GM12878 (cell line): Measurements from ENCODE around the gene ABCA4. TPM values are rescaled to one million over a fixed set of nuclear protein-coding genes. Genes with fewer than 3 reads are reported as not detected.

ENCODE experiments used
- ATAC-seq: fragments of 200-7000 bp; cut with Tn5 transposase; 3 replicates; pipeline ENCODE4 v1.9.1; 2020; ENCODE audit warnings: mild to moderate bottlenecking, moderate library complexity
- BruUV-seq: library from RNA; stranded (reverse); fragments of 400-500 nt; replicated peaks from 2 replicates; lab custom pipeline; 2021; lab: Mats Ljungman, UMichigan
- CTCF ChIA-PET: fragments of 300-600 bp; sonication (Branson Sonifier 250); formaldehyde crosslinking; extraction: SDS; loops from one replicate; lab custom pipeline; 2021; ENCODE audit warnings: inconsistent platforms; lab: Yijun Ruan, JAX
- POLR2A ChIA-PET: fragments of 350-600 bp; formaldehyde crosslinking; extraction: SDS; loops from one replicate; lab custom pipeline; 2021; ENCODE audit warnings: inconsistent platforms; lab: Charles Lee
- RAD21 ChIA-PET: fragments of 300-600 bp; sonication (Branson Sonifier 250); formaldehyde crosslinking; loops from one replicate; lab custom pipeline; 2023; ENCODE audit warnings: antibody characterized with exemption; ENCODE audit not compliant: unreplicated experiment; lab: Charles Lee
- SMC1A ChIA-PET: fragments of 300-600 bp; sonication (Branson Sonifier 250); formaldehyde crosslinking; loops from one replicate; lab custom pipeline; 2023; ENCODE audit not compliant: unreplicated experiment, uncharacterized antibody; lab: Charles Lee
- DNase-seq: peaks from one replicate; pipeline ENCODE4 v3.0.0-alpha.2; 2011; ENCODE audit warnings: low read depth, low spot score
- FAIRE-seq: peaks from 3 replicates; lab custom pipeline; 2011; peaks lifted over from hg19 to GRCh38; lab: Jason Lieb, UNC
- H2AFZ ChIP-seq: 2 replicates; pipeline ENCODE4 v1.6.0; 2011; ENCODE audit warnings: low read depth, low read length, control low read depth; ENCODE audit not compliant: control insufficient read depth
- H3K27ac ChIP-seq: 2 replicates; pipeline ENCODE4 v1.5.1; 2011; ENCODE audit warnings: control low read depth; ENCODE audit not compliant: control insufficient read depth, insufficient read depth
- H3K27me3 ChIP-seq, 2 experiments: replicated peaks in 1 of 2; 2 replicates each; pipeline versions ENCODE4 v1.6.0 to v1.6.1; 2011; ENCODE audit warnings: low read length in 1 of 2; ENCODE audit not compliant: control insufficient read depth in 2 of 2, insufficient read depth in 2 of 2
- H3K36me3 ChIP-seq, 2 experiments: 2 replicates each; pipeline ENCODE4 v1.5.1; 2011; ENCODE audit warnings: low read length in 1 of 2; ENCODE audit not compliant: control insufficient read depth in 2 of 2, insufficient read depth in 2 of 2
- H3K4me1 ChIP-seq: 2 replicates; pipeline ENCODE4 v1.6.1; 2011; ENCODE audit warnings: mild to moderate bottlenecking, low read length, moderate library complexity, mixed read lengths; ENCODE audit not compliant: control insufficient read depth, insufficient read depth
- H3K4me2 ChIP-seq: 2 replicates; pipeline ENCODE4 v1.6.0; 2011; ENCODE audit warnings: control low read depth; ENCODE audit not compliant: control insufficient read depth, insufficient read depth
- H3K4me3 ChIP-seq: fragments of 200-600 bp; sonication (generic); 2 replicates; pipeline ENCODE4 v1.5.1; 2016
- H3K79me2 ChIP-seq: 2 replicates; pipeline ENCODE4 v1.6.0; 2011; ENCODE audit warnings: low read length; ENCODE audit not compliant: control insufficient read depth, insufficient read depth
- H3K9ac ChIP-seq: 2 replicates; pipeline ENCODE4 v1.8.0; 2011; ENCODE audit warnings: low read length, control low read depth, mixed read lengths; ENCODE audit not compliant: control insufficient read depth, insufficient read depth
- H3K9me3 ChIP-seq: replicated peaks from 3 replicates; pipeline ENCODE4 v1.5.1; 2011; ENCODE audit warnings: mild to moderate bottlenecking, low read length; ENCODE audit not compliant: control insufficient read depth, insufficient read depth
- H4K20me1 ChIP-seq: 2 replicates; pipeline ENCODE4 v1.6.0; 2011; ENCODE audit not compliant: control insufficient read depth, insufficient read depth
- CHD1 ChIP-seq: IDR thresholded peaks from 2 replicates; pipeline ENCODE4 v1.6.1; 2012; ENCODE audit warnings: low read depth, low read length, improper control_type of control experiment
- EED ChIP-seq: sonication (generic); IDR thresholded peaks from 2 replicates; pipeline ENCODE4 v1.6.1; 2016; ENCODE audit warnings: antibody characterized with exemption, low read depth
- IKZF1 ChIP-seq: fragments of 450-650 bp; conservative IDR thresholded peaks from 2 replicates; pipeline ENCODE4 v1.6.1; 2017; ENCODE audit warnings: antibody characterized with exemption, mild to moderate bottlenecking
- IKZF2 ChIP-seq, 2 experiments: fragments of 450-650 bp; IDR thresholded peaks; 2 replicates each; pipeline ENCODE4 v1.6.1; 2017; ENCODE audit warnings: mild to moderate bottlenecking in 2 of 2, moderate library complexity in 2 of 2
- NBN ChIP-seq: fragments of 450-650 bp; IDR thresholded peaks from 2 replicates; pipeline ENCODE4 v1.6.1; 2016
- RCOR1 ChIP-seq: conservative IDR thresholded peaks from 2 replicates; pipeline ENCODE4 v1.6.1; 2012; ENCODE audit warnings: low read depth, low read length, improper control_type of control experiment
- RELA ChIP-seq: fragments of 450-650 bp; IDR thresholded peaks from 2 replicates; pipeline ENCODE4 v1.8.0; 2014; ENCODE audit warnings: borderline replicate concordance; ENCODE audit not compliant: partially characterized antibody
- SPI1 ChIP-seq: IDR thresholded peaks from 2 replicates; pipeline ENCODE4 v1.6.1; 2011; ENCODE audit warnings: low read depth, mild to moderate bottlenecking, low read length, moderate library complexity, borderline replicate concordance; ENCODE audit not compliant: insufficient read depth
- SUZ12 ChIP-seq: fragments of 200-600 bp; sonication (generic); IDR thresholded peaks from one replicate; pipeline ENCODE4 v1.6.1; 2018; ENCODE audit warnings: antibody characterized with exemption, mild to moderate bottlenecking; ENCODE audit not compliant: unreplicated experiment
- TAF1 ChIP-seq: IDR thresholded peaks from 2 replicates; pipeline ENCODE4 v1.6.1; 2011; ENCODE audit warnings: mild to moderate bottlenecking, low read depth, low read length, borderline replicate concordance
- TBL1XR1 ChIP-seq: IDR thresholded peaks from 2 replicates; pipeline ENCODE4 v1.6.1; 2012; ENCODE audit warnings: low read depth, low read length, improper control_type of control experiment
- ZNF622 ChIP-seq: fragments of 450-650 bp; IDR thresholded peaks from 2 replicates; pipeline ENCODE4 v1.6.1; 2017; ENCODE audit warnings: mild to moderate bottlenecking, inconsistent platforms
- ZZZ3 ChIP-seq: IDR thresholded peaks from 2 replicates; pipeline ENCODE4 v1.6.1; 2011; ENCODE audit warnings: low read depth; ENCODE audit not compliant: control insufficient read depth, insufficient read length
- WGBS: methylation state at CpG from one replicate; pipeline ENCODE4 v1.1.6; 2016; ENCODE audit warnings: low lambda C conversion rate; ENCODE audit not compliant: insufficient replicate concordance, insufficient coverage; ENCODE audit errors: missing lambda C conversion rate; 5-methylcytosine and 5-hydroxymethylcytosine counted together
- in situ Hi-C: fragments of 300-500 bp; cut with MboI; formaldehyde crosslinking; loops from 9 replicates; pipeline ENCODE4 v1.14.3; 2018; ENCODE audit warnings: mixed read lengths
- intact Hi-C: fragments of 100-400 bp; cut with micrococcal nuclease; formaldehyde crosslinking; loops from one replicate; pipeline ENCODE4 v1.14.2; 2022; ENCODE audit not compliant: unreplicated experiment
- polyA plus RNA-seq, 11 experiments: library from polyadenylated mRNA; depleted of rRNA in 4 of 11; unstranded in 6 of 11; stranded (reverse) in 5 of 11; fragments of >200 nt; fragmentation: Nextera tagmentation in 4 of 11; fragmentation: Illumina TruSeq in 1 of 11; extraction: Ambion mirVana in 4 of 11; extraction: Trizol in 1 of 11; gene quantifications; 1 replicate in 1 of 11; 2 replicates in 10 of 11; pipeline versions ENCODE4 v1.2.1 to v1.2.3, GENCODE V29; 2011 to 2016; ENCODE audit warnings: inconsistent platforms in 2 of 11, missing spikeins in 2 of 11, low read depth in 1 of 11
- total RNA-seq, 4 experiments: library from RNA; depleted of rRNA in 3 of 4; stranded (reverse); fragments of >200 nt in 3 of 4; fragmentation: Illumina TruSeq in 1 of 4; extraction: Trizol in 1 of 4; gene quantifications; 2 replicates each; pipeline versions ENCODE4 v1.2.1 to v1.2.3, GENCODE V29; 2013 to 2021
- TF ChIP-seq, protein P1 (sequence below): IDR thresholded peaks from 2 replicates; pipeline ENCODE4 v1.6.1; 2012; ENCODE audit warnings: low read depth, low read length, improper control_type of control experiment
- TF ChIP-seq, protein P2 (sequence below): fragments of 450-650 bp; IDR thresholded peaks from 2 replicates; pipeline ENCODE4 v1.6.1; 2018; ENCODE audit warnings: mild to moderate bottlenecking, low read depth, moderate library complexity; ENCODE audit not compliant: partially characterized antibody
- TF ChIP-seq, protein P3 (sequence below): fragments of 450-650 bp; IDR thresholded peaks from 2 replicates; pipeline ENCODE4 v1.6.1; 2017; ENCODE audit warnings: antibody characterized with exemption, mild to moderate bottlenecking, moderate library complexity
- TF ChIP-seq, protein P4 (sequence below): fragments of 450-650 bp; conservative IDR thresholded peaks from 2 replicates; pipeline ENCODE4 v1.6.1; 2017; ENCODE audit warnings: mild to moderate bottlenecking, moderate library complexity

ABCA4 gene
- total and polyA plus RNA-seq, 10 of the 15 experiments (the other 5 are each of a cell fraction or from before 2014, with no cell fraction given): 0.03 to 0.28 (median 0.11) TPM; not detected in 3

DNA sequence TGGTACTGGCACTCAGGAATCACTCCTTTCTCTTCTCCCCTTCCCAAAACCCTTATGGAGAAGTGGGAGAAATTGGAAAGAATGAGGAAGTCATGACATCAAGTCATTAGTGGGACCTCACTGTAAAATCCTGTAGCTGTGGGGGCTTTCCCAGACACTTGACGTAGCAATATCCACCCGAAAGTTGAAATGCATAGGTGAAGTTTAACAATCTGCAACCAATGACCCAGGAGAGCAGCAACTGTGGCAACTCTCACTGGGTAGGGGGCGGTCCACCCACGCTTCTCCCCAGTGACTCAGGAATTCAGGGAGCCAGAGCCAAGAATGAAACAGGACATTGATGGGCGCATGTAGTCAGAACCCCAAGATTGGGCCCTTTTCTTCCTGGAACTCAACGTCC is 27.0 kb downstream of the ABCA4 start:
- H3K4me2 ChIP-seq: no peak overlapping the region
- BruUV-seq: no TSS peak
- FAIRE-seq: no peak
- in situ Hi-C loops: no loop called here
- ChIA-PET POLR2A (interaction anchor here (0.6 kb wide), 1 partner anchor 769 kb away, joined by 6 read pairs; no protein-coding TSS in a partner anchor), RAD21 (no interaction called here), SMC1A (no interaction called here), CTCF (no interaction called here)
- no peaks in the 10 kb centered on the region; a peak in 1 of 4 replicates for H3K27me3 ChIP-seq
- H4K20me1 ChIP-seq: no peaks in the 10 kb centered on the region
- H3K9me3 ChIP-seq: no peaks in the 10 kb centered on the region
- 43% methylated on average over 6 of the region's 6 CpGs for WGBS
- intact Hi-C loops: no loop called here
- DNase-seq: no peak
- no peak overlapping the region for H2AFZ ChIP-seq
- no peaks in the 10 kb centered on the region for H3K36me3 ChIP-seq
- peaks cover 8% of the 10 kb centered on the region for H3K4me1 ChIP-seq
- H3K9ac ChIP-seq: no peak overlapping the region
- no peak overlapping the region for H3K4me3 ChIP-seq
- no peaks in the 10 kb centered on the region for H3K79me2 ChIP-seq
- H3K27ac ChIP-seq: no peak overlapping the region
- peak; percentile 20; the same call in 1 of the 3 replicates for ATAC-seq
- TF ChIP-seq IKZF1 (0 out of 2 replicates have a peak, but pooled peaks have one; percentile 15), ZZZ3 (no peak), SUZ12 (no peak), IKZF2 (IDR thresholded peaks at IDR 0.05) (peak; percentile 23 to 25; a peak in 2 of 4 replicates), RELA (no peak), NBN (no peak), TAF1 (no peak), CHD1 (no peak), SPI1 (peak; percentile 55; the same call in 1 of the 2 replicates), ZNF622 (no peak), TBL1XR1 (no peak), RCOR1 (no peak), EED (peak; percentile 63; the same call in 1 of the 2 replicates)
- TF ChIP-seq, protein P1, sequence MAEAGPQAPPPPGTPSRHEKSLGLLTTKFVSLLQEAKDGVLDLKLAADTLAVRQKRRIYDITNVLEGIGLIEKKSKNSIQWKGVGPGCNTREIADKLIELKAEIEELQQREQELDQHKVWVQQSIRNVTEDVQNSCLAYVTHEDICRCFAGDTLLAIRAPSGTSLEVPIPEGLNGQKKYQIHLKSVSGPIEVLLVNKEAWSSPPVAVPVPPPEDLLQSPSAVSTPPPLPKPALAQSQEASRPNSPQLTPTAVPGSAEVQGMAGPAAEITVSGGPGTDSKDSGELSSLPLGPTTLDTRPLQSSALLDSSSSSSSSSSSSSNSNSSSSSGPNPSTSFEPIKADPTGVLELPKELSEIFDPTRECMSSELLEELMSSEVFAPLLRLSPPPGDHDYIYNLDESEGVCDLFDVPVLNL: no peak
- TF ChIP-seq, protein P2, sequence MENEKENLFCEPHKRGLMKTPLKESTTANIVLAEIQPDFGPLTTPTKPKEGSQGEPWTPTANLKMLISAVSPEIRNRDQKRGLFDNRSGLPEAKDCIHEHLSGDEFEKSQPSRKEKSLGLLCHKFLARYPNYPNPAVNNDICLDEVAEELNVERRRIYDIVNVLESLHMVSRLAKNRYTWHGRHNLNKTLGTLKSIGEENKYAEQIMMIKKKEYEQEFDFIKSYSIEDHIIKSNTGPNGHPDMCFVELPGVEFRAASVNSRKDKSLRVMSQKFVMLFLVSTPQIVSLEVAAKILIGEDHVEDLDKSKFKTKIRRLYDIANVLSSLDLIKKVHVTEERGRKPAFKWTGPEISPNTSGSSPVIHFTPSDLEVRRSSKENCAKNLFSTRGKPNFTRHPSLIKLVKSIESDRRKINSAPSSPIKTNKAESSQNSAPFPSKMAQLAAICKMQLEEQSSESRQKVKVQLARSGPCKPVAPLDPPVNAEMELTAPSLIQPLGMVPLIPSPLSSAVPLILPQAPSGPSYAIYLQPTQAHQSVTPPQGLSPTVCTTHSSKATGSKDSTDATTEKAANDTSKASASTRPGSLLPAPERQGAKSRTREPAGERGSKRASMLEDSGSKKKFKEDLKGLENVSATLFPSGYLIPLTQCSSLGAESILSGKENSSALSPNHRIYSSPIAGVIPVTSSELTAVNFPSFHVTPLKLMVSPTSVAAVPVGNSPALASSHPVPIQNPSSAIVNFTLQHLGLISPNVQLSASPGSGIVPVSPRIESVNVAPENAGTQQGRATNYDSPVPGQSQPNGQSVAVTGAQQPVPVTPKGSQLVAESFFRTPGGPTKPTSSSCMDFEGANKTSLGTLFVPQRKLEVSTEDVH: no peak
- TF ChIP-seq, protein P3, sequence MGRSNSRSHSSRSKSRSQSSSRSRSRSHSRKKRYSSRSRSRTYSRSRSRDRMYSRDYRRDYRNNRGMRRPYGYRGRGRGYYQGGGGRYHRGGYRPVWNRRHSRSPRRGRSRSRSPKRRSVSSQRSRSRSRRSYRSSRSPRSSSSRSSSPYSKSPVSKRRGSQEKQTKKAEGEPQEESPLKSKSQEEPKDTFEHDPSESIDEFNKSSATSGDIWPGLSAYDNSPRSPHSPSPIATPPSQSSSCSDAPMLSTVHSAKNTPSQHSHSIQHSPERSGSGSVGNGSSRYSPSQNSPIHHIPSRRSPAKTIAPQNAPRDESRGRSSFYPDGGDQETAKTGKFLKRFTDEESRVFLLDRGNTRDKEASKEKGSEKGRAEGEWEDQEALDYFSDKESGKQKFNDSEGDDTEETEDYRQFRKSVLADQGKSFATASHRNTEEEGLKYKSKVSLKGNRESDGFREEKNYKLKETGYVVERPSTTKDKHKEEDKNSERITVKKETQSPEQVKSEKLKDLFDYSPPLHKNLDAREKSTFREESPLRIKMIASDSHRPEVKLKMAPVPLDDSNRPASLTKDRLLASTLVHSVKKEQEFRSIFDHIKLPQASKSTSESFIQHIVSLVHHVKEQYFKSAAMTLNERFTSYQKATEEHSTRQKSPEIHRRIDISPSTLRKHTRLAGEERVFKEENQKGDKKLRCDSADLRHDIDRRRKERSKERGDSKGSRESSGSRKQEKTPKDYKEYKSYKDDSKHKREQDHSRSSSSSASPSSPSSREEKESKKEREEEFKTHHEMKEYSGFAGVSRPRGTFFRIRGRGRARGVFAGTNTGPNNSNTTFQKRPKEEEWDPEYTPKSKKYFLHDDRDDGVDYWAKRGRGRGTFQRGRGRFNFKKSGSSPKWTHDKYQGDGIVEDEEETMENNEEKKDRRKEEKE: no peak
- TF ChIP-seq, protein P4, sequence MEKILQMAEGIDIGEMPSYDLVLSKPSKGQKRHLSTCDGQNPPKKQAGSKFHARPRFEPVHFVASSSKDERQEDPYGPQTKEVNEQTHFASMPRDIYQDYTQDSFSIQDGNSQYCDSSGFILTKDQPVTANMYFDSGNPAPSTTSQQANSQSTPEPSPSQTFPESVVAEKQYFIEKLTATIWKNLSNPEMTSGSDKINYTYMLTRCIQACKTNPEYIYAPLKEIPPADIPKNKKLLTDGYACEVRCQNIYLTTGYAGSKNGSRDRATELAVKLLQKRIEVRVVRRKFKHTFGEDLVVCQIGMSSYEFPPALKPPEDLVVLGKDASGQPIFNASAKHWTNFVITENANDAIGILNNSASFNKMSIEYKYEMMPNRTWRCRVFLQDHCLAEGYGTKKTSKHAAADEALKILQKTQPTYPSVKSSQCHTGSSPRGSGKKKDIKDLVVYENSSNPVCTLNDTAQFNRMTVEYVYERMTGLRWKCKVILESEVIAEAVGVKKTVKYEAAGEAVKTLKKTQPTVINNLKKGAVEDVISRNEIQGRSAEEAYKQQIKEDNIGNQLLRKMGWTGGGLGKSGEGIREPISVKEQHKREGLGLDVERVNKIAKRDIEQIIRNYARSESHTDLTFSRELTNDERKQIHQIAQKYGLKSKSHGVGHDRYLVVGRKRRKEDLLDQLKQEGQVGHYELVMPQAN: no peak
